ENCODE data around the gene CLEC4F. TPM values are rescaled to one million over a fixed set of nuclear protein-coding genes. Genes with fewer than 3 reads are reported as not detected.

Gene CLEC4F
- total RNA-seq, 1 experiment from 2014 or later: not detected

- peak; percentile 29 for DNase-seq (ENCODE audit: low spot score)
These were observed 30.9 kb downstream of the CLEC4F start for GRCh38 chr2:70789304-70790135.

GRCh38 chr2:70785137-70785911 is 35.1 kb downstream of the CLEC4F start:
- peak; percentile 71 for DNase-seq (ENCODE audit: low spot score)

GRCh38 chr2:70784320-70784719 is 36.1 kb downstream of the CLEC4F start:
- DNase-seq (ENCODE audit: low spot score): no peak

- peak; percentile 81 for DNase-seq (ENCODE audit: low spot score)
These were observed 40.4 kb downstream of the CLEC4F start for GRCh38 chr2:70779911-70780545.

DNA sequence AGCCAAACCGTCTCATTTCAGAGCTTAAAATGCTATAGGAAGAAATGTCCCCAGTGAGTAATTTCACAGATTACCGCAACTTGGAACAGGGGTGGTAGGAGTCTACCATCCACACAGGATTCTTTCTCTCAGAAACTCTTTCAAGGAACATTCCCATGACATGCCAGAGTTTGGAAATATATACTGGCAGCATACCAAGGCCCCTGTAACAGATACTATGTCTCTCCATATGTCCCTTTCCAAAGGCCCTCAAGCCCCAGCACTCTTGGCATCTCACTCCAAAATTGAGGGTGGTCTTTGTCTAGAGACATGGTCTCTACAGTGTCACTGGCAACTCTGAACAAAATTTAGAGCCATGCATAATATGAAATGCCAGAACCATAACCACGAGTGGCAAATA is 40.9 kb downstream of the CLEC4F start:
- no peak for DNase-seq (ENCODE audit: low spot score)

DNA sequence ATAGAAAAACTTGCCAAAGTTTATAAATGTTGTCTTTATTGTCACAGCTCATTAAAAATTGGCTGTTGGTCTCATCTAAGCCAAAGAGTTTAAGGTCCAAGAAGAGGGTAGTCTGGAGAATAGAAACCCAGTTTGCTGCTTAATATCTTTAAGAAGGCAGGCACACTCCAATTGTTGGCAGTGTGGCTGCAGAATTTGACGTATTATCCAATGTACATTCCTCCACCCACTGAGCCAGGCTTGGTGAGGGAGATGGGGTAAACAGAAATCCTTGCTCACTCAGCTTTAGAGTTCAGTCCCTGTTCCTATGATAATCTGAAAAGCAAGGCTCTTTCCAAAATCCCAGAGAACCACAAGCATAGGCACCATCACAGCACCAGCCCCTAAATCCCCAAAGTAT is 41.7 kb downstream of the CLEC4F start:
- no peak for DNase-seq (ENCODE audit: low spot score)

DNA sequence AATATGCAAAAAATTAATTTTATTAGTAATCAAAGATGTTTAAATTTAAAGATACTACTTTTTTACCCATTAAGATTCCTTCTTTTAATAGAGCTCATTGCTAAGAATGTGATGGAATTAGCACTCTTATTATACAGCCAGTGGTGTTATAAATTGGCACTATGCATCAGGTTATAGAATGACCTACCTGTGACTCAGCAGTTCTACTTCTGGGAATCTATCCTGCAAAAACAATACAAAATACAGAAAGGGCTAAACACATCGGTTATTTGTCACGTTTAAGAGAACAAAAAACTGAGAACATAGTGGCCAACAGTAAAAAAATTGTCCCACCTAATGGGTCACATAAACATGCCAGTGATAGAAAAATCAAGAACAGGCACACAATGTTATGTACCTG is 42.9 kb downstream of the CLEC4F start:
- peak; percentile 56 for DNase-seq (ENCODE audit: low spot score)

DNA sequence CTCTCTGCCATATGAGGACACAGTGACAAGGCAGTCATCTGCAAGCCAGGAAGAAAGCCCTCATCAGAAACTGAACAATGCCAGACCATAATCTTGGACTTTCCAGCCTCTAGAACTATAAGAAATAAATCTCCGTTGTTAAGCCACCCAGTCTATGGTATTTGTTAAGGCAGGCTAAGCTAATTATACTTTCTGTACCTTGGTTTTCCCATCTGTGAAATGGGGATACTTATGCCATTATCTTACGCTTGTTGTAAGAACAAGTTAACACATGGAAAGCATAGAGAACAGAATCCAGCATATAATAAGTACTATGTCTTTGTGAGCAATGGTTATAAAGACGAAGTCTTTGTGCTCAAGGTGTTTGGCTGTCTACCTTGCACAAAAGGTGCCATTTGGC is 44.1 kb downstream of the CLEC4F start:
- DNase-seq (ENCODE audit: low spot score): no peak

- peak; percentile 52 for DNase-seq (ENCODE audit: low spot score)
These were observed 45.3 kb downstream of the CLEC4F start for GRCh38 chr2:70775141-70775540.

DNA sequence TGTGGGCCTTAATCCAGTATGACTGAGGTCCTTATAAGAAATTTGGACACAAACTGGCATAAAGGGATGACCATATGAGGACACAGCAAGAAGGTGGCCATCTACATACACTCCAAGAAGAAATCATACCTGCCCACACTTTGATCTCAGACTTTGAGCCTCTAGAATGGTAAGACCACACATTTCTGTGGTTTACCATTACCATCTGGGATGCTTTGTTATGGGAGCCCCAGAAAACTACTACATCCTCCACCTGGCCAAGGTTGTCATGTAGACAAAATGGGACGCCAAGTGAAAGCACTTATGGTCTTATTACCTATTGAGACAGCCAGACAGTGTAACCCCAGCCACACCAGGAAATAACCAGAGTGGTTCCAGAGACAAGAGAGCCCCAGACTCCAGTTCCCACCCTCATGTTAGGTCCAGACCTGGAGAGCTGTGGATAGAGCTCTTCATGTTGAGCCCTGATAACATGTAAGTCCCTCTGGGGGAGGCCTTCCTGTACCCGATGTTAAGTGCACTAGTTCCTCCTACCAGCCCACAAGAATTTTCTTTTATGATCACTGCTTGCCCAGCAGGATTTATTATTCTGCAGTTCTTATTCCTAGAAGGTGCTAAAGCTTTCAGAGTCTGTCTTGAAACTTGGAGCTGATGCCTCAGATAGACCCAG is 47.8 kb downstream of the CLEC4F start:
- DNase-seq (ENCODE audit: low spot score): no peak

DNA sequence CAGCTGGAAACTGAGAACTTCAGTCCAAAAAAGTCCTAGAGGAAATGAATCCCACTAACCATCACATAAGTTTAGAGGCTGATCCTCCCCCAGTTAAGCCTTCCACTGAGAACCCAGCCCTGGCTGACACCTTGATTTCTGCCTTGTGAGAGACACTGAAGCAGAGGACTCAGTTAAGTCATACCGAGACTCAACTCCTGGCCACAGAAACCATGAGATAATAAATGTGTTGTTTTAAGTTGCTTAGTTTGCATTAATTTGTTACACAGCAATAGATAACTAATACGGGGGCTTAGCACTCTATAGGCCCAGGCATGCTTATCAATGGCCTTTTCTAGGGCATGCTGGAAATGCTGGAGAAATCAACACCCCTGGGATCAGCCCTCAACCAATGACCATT is 49.0 kb downstream of the CLEC4F start:
- DNase-seq (ENCODE audit: low spot score): no peak

DNA sequence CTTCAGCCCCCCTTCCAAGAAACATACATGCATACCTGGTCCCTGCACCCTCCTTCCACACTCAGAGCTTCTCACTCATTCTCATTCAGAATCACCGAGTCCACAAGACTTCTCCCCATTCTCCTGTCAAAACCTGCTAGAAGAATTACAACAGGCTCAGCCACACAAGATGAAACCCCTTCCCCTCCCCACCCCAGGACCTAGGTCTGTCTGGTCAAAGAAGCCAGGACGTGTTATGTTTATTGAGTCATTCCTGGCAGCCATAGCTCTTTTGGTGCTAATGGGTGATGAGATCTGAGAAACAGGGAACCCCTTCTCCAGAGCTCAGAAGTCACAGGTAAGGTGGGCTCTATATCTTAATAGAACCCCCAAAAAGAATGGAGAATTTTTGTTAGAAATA is 50.9 kb downstream of the CLEC4F start:
- DNase-seq (ENCODE audit: low spot score): no peak

- no peak for DNase-seq (ENCODE audit: low spot score)
These were observed 51.8 kb downstream of the CLEC4F start for GRCh38 chr2:70768590-70769085.

DNA sequence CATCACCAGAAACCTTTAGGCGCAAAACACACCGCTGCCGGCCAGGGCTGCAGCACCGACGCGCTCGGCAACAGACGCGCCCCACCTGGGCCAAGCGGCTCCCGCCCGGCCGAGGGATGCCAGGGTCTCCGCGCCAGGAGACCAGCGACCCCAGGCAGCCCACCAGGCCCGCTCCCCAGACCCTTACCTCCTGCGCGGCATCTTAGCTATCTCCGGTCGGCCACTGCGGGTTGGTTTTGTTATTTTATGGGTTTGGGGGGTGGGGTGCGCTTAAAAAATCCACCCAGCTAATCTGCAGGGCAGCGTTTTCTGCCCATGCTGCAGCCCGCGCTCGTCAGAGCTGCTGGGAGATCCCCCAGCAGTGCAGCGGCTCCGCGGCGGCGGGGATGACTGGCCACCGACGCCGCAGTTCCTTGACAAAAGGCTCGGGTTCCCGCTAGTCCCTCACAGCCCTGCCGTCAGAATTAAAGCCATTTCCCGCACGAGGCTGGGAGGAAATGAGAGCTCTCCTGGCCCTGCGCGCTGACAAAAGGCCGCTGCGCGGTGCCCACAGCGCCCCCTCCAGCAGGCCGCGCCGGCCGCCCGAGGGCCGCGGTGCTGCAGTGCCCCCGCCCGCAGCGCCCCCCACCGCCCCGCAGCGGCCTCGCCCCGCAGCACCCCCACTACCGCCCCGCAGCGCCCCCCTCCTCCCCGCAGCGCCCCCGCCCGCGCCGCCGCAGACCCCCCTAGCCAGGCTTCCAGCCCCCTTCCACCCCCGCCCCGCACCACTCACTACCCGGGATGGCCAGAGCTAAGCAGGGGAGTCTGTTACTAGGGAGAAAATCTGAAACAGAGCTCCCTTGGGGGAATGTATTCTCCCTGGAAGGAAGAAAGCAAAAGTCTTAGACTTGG is 52.5 kb downstream of the CLEC4F start, which contains the start of gene ADD2:
Gene ADD2, minus strand, starts transcription at position 502 of the 891 bp plus-strand sequence. CDS start 61,792 bp downstream, outside the sequence.
- peak; percentile 51 for DNase-seq (ENCODE audit: low spot score)

GRCh38 chr2:70767079-70767698 is 53.2 kb downstream of the CLEC4F start:
- DNase-seq (ENCODE audit: low spot score): peak; percentile 42

GRCh38 chr2:70766357-70767078 is 53.9 kb downstream of the CLEC4F start:
- DNase-seq (ENCODE audit: low spot score): no peak

DNA sequence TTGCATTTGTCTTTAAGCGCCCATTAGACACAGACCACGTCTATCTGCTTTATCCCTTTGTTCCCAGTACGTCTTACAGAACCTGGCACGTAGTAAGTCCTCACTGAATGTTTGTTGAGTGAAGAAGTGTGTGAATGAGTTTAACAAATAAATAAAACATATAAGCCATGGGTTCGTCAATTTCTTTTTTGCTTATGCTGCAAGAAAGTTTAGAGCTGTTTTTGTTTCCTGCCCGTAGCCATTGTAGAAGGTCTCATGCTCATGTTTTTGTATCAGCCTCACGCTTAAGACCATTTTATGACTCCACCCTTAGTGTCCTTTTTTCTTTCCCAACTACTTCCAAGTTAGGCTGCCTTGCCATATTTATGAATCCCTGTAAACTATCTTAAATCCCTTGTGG is 54.9 kb downstream of the CLEC4F start:
- DNase-seq (ENCODE audit: low spot score): no peak

- no peak for DNase-seq (ENCODE audit: low spot score)
These were observed 61.0 kb downstream of the CLEC4F start for GRCh38 chr2:70759446-70759845.

Measured in A172 (cell line).